ENCODE results near the gene ALKBH3.

The ALKBH3 gene

DNA sequence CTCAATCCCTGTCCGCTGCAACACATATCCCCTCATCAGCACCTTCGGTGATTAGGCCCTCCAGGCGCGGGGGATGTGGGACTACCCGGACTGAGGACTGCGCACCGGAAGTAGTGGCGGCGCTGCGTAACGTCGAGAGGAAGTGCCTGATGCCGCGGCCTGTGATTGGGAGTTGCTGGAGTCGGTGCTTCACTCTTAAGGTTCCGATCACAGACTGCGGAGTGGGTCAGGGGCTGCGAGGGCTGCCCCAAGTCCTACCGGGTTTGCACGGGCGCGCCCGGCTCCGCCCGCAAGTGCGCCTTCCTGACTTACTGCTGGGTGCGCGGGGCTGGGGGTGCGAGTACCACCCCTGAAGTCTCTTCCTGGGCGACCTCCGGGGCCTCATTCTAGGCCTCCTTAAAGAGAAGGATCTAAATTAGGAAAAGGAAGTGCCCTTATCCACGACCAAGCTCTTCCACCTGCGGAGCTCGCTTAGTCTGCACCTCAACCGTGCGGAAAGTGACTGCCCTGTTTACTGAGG, at the start of gene ALKBH3:
ALKBH3 (plus strand) TSS at position 192 of the 520 bp plus-strand sequence. CDS start 1,822 bp downstream, outside the sequence.
- peak within 1 kb of the TSS; percentile 84 for H3K4me3 ChIP-seq (ENCODE audit: low read depth, low read length)
- DNase-seq (ENCODE audit: low read depth), result peak; percentile 85

DNA sequence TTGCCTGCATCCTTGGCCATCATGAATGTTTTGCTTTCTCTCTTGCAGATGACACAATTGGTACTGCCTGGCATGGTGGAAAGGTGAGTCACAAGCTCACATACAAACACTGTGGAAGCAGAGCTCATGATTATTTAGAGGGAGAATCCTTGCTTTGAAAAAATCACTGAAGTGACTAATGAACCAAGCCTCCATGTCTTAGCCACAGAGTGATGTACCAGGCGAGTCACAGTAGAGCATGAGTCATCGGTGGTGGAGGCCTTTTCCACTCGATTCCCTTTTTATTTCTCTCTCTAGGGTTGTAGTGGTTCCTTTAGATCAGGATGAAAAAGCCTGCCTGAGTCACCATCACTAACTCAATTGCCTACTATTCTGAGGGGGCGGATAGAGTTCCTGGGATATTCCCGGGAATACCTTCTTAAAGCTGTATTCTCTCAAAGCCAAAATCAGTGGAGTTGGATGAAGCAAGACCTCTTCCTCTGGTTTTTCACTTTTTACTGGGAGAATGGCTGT, 49.6 kb upstream of the ALKBH3 start:
- no peak overlapping the region for H3K4me3 ChIP-seq (ENCODE audit: low read depth, low read length)
- DNase-seq (ENCODE audit: low read depth), result peak; percentile 99

DNA sequence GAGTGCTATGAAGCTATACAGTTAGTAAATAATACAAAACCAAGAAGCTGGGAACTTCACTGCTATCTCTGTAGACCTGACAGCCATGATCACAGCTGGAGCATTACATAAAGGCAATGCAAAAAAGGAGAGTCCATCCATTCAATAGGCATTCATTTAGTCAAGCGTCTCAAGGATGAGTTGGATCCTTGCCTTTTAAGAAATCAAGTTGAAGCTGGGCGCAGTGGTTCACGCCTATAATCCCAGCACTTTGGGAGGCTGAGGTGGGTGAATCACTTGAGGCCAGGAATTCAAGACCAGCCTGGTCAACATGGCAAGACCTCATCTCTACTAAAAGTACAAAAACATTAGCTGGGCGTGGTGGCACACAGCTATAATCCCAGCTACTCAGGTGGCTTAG, 48.1 kb upstream of the ALKBH3 start:
- no peak overlapping the region for H3K4me3 ChIP-seq (ENCODE audit: low read depth, low read length)
- no peak for DNase-seq (ENCODE audit: low read depth)

DNA sequence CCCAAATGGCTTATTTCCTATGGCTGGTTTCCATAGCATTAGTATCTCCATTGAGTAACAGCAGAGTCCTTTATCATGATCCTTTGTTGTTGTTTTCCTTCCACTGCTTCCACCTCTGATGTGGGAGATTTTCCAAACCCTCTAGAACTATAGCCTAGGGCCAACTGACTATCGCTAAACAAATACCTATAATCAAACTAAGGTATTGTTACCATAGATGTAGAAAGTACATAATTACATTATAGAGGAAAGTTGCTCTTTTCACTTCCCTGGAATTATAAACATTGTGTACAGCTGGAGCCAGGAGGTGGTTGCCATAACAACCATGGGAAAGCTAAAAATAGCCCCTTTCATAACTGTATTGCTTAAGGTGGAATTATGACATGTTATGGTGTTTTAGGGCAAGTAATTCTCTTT, 47.0 kb upstream of the ALKBH3 start:
- H3K4me3 ChIP-seq (ENCODE audit: low read depth, low read length), result no peak overlapping the region
- DNase-seq (ENCODE audit: low read depth), result no peak

DNA sequence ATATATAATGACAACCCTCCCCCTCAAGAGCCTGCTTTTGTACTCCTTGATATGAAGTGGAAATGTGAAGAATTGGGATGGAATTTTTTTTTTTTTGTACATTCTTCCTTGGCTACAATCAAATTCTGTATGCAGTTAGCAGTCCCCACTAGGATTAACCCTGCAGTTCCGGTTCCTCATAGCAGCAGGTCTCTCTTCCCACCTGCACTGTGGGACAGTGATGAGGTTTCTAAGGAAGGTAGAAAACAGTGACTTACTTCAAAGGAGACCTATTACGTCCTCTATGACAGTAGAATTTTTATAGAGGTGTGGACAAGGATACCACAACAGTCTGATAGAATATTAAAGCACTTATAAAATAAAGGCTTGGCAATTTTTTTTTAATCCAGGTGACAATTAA, 46.3 kb upstream of the ALKBH3 start:
- H3K4me3 ChIP-seq (ENCODE audit: low read depth, low read length), result no peak overlapping the region
- DNase-seq (ENCODE audit: low read depth), result no peak

DNA sequence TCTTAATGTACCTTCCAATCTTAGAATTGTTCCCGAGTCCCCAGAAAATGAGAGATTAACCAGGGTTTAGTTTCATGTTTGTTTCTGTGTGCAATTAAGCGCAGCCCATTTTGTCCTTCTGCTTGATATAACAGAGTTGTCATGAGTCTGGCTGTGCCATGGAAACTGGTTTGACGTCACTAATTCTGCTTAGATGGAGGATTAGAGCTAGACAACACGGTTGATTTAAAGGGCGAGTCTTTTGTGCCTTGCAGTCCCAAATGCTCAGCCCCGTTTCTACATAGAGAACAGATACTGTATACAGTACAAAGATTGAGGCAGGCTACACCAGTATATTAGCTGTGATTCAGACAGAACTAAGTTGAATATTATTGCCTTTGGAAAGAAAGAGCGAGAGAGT, 45.5 kb upstream of the ALKBH3 start:
- no peak overlapping the region for H3K4me3 ChIP-seq (ENCODE audit: low read depth, low read length)
- DNase-seq (ENCODE audit: low read depth), result no peak

DNA sequence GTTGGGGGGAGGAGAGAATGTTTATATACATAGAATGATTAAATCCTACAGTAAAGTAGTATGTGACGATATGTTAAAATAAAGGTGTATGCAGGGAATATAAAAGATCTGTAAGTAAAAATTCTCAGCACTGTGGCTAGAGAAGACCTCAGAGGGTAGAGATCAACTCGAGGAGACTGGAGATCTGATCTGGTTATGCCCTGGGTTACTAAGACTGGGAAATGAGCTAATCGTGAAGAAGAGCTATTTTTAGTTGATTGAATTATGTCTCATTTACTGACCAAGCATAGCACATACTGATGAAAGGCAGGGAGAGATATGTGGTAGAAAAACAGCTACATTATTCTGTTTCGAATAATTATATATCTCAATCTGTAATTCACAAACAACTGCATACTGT, 42.8 kb upstream of the ALKBH3 start:
- H3K4me3 ChIP-seq (ENCODE audit: low read depth, low read length), result no peak overlapping the region
- DNase-seq (ENCODE audit: low read depth), result no peak

DNA sequence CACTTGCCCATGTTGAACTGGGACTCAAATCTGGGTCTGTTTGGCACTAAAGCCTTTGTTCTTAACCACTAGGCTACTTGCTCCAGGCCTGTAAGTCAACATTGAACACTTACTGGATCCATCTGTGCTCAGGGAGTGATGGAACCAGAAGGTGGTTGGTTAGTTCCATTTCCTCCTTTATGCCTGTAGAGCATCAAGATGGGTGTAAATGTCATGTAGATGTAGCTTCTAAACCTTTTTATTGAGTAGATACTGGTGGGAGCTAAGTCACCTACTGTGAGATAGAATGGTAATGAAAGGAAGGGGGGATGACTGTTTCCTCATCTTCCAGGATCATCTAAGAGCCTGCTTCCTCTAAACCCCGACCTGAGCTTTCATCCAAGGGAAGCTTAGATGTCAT, 38.6 kb upstream of the ALKBH3 start:
- no peak overlapping the region for H3K4me3 ChIP-seq (ENCODE audit: low read depth, low read length)
- no peak for DNase-seq (ENCODE audit: low read depth)

DNA sequence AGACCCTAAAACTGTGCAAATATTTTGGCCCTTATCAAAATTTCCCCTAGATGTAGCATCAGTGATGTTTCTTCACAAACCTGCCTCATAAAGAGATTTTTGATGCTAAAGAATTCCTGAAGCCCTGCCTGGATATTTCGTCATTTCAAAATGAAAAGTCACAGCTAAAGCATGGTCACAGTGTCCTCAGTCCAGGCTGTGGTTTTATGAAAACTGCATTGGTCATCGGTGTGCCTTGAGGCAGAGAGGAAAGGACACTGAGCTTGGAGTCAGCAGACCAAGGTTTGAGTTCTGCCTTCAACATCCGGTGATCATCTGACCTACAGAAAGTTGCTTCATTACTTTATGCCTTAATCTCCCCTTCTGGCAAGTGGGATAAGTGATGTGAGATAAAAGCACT, 34.8 kb upstream of the ALKBH3 start:
- no peak for DNase-seq (ENCODE audit: low read depth)
- no peak overlapping the region for H3K4me3 ChIP-seq (ENCODE audit: low read depth, low read length)

DNA sequence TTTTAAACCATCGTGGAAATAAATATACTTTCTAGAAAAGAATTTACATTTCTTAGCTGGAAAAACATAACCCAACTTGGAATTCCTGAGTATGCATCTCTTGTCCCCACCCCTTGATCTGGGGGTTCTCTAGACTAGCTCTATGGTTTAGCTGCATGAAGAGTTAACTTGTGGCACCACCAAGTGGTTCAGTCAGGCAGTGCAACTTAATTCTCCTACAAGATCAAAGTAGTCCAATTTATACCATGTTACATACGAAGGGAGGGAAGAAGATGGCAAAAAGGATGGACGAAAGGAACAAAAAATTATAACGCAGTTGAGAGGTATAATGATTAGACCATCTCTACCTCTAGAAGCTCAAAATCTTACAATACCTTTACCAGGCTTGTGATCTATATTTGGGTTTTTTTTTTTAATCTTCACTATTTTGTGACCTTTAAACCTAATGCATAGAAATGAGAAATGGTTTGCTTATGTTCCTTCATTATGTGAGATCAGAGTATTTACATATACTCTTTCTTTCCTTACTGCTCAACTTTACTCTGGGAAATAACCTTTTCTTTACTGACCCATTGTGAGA, 28.5 kb upstream of the ALKBH3 start:
- DNase-seq (ENCODE audit: low read depth), result peak; percentile 39
- H3K4me3 ChIP-seq (ENCODE audit: low read depth, low read length), result no peak overlapping the region

DNA sequence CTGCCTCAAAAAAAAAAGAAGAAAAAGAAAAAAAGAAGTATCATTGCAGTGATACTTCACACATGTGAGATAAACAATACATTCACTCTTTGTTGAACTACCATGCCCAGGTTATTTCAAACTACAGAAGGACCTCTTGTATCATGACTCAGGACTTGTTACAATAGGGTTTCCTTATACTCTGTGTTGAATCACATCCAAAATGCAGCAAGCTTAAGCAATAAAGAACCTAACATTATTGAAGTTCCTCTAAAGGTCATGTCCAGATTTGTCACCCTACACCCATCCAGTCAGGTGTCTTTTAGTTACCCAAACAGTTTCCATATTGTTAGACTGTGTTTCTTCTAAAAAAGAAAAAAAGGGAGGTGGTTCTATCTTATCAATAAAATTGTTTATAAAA, 26.9 kb upstream of the ALKBH3 start:
- H3K4me3 ChIP-seq (ENCODE audit: low read depth, low read length), result no peak overlapping the region
- DNase-seq (ENCODE audit: low read depth), result no peak

DNA sequence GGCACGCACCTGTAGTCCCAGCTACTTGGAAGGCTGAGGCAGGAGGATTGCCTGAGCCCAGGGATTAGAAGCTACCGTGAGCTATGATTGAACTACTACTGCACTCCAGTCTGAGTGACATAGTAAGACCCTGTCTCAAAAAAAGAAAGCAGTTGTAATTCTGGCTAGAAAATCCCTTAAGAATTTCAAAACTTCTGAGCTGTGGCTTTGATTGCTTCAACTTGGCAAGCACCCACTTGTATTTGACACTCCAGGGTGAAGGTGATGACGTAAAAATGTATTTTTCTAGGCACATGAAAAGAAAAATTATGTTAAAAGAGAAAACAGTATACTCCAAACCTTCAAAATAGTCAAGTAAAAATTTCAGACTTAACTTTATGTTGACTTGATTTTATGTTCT, 23.6 kb upstream of the ALKBH3 start:
- H3K4me3 ChIP-seq (ENCODE audit: low read depth, low read length), result no peak overlapping the region
- DNase-seq (ENCODE audit: low read depth), result no peak

DNA sequence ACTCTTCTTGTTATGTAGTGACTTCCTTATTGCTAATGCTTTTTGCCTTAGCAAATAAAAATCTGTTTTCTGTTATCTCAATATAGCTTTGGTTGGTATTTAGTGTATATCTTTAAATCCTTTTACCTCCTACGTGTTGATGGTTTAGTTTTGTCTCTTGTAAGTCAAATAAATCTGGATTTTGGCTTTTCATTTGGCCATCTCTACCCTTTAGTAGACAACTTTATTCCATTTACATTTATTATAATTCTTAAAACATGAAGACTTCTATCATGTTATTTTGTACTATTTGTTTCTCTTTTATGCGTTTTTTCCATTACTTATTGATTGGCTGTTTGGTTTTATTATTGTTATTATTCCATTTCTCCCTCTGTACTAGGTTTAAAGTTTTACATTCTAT, 19.5 kb upstream of the ALKBH3 start:
- H3K4me3 ChIP-seq (ENCODE audit: low read depth, low read length), result no peak overlapping the region
- no peak for DNase-seq (ENCODE audit: low read depth)

DNA sequence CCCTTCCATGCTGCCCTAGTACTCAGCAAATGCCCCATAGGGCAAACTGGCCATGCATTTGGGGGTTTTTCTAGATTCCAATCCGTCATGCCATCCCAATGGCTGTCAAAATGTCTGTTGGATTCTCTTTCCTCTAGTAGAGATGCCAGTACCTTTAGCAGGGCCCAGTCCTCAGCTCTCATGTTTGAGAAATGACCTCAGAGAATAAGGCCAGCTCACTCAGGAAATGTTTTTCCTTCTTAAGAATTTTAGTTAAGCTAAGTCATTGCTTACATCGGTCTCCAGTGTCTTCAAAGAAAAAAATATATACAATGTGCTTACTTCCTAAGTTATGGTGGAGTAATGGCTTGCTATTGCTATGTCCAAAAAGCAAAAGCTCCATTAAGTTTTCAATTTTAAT, 14.1 kb upstream of the ALKBH3 start:
- no peak overlapping the region for H3K4me3 ChIP-seq (ENCODE audit: low read depth, low read length)
- DNase-seq (ENCODE audit: low read depth), result peak; percentile 14

DNA sequence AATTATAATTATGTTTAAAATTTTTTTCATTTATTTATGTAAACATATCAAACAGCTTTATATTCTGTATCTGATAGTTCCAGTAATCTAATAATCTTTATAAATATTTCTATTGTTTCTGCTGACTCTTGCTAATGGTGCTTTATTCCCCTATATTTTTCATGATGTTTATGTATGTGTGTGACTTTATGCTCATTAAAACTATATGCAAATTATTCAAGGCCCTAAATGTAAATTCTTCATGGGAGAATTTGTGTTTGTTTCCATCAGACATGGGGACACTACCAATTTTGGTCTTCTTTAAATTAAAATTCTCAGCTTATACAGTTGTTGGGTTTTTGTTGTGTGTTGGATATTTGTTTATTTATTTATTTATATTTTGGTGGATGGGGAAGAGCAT, 13.7 kb upstream of the ALKBH3 start:
- DNase-seq (ENCODE audit: low read depth), result no peak
- no peak overlapping the region for H3K4me3 ChIP-seq (ENCODE audit: low read depth, low read length)

DNA sequence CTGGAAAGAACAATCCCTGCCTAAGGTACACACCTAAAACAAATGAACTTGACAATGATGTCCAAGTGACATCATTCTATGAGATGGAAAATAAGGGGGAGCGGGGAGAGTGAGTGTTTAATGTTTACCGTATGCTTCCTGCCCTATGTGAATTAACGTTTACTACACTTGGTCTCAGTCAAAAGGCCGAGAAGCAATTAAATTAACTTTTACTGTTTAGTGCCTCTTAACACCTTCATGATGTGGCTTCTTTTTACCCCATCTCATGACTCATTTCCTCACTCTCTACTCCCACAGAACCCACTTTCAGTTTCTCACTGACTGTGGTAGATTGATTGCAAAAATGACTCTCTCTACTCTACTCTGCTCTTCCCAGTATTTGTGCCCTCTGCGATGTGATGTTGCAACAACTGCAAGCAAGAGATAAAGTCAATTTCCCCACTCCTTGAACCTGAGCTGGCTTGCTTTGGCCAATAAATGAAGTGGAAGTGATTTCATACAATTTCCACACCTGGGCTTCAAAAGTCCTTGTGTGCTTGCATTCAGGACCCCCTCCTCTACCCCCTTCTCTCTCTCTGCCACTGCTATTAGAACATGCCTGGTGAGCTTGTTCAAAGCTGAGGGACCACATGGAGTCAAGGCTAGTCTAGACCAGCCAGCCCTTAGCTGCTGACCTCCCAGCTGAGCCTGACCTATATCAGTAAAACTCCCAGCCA, 11.6 kb upstream of the ALKBH3 start:
- DNase-seq (ENCODE audit: low read depth), result peak; percentile 72
- H3K4me3 ChIP-seq (ENCODE audit: low read depth, low read length), result no peak overlapping the region

DNA sequence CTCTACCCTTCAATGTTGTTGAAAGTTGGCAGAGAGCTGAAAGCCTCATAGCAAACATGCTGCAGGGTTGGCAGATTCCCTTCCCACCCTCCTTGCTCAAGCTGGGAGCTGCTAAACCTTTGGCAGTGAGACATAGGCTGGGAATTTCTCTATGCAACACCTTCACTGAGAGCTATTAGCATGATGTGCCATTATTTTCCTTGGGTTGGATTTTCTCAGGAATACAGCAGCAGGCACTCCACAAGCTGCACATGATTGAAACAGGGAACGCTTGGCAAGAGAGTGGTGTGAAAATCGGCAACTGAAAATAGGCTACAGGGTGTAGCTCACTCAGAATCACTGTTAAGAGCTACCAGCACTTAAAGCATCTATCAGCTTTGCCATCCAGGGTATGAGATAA, 9.6 kb upstream of the ALKBH3 start:
- no peak overlapping the region for H3K4me3 ChIP-seq (ENCODE audit: low read depth, low read length)
- DNase-seq (ENCODE audit: low read depth), result no peak

DNA sequence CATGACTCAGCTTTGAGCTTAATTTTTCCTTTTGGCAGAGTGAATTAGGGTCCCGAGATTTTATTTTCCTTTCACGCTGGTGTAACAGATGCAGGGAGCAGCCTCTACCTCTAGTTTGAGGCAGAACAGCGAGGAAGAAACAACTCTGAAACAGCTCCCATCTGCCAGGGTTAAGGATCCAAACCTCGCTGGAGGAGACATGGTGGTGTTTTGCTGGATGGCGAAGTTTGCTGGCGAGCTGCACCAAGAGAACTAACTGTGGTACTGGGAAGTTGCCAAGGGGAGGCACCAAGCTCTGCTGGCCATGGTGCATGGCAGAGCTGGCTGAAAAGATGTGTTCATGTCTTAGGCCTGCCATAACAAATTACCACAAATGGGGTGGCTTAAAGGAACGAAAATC, 7.6 kb upstream of the ALKBH3 start:
- DNase-seq (ENCODE audit: low read depth), result no peak
- H3K4me3 ChIP-seq (ENCODE audit: low read depth, low read length), result no peak overlapping the region

DNA sequence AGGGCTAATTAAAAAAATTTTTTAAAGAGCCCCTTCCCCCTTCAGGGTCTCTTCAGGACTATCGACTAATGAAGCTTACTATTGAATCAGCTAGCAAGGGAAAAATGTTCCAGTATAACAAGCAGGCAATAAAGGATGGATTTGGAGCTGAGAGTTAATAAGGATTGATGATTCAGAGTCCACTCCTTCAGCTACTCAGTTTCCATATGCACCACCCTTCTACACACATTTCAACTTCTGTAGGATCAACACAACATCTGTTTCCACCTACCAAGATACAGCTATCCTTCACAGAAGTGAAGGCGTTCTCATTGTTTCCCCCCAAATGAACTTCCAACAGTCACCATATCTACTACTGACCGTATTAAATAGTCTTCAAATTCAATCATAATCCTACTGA, 6.6 kb upstream of the ALKBH3 start:
- H3K4me3 ChIP-seq (ENCODE audit: low read depth, low read length), result no peak overlapping the region
- DNase-seq (ENCODE audit: low read depth), result no peak

DNA sequence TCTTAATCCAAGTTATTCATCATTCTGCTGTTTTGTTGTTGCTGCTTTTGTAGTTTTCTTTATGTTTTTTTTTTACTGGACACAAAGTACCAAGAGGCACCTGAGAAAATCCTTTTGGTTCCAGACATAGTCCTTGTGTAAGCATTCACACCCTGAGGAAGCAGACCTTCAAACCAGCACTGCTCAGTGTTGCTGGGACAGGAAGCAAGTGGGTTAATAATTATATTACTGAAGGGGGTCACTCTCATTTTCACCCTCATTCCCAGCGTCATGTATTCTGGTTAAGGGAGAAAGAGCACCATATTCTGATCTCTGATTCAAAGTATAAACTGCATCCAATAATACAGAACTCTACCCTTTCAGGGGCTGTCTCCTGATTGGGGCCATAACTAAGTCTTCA, 5.9 kb upstream of the ALKBH3 start:
- no peak for DNase-seq (ENCODE audit: low read depth)
- H3K4me3 ChIP-seq (ENCODE audit: low read depth, low read length), result no peak overlapping the region
